Neural cell (in vitro differentiated cells): Measurements from ENCODE around the gene RIC1. TPM values are rescaled to one million over a fixed set of nuclear protein-coding genes. Genes with fewer than 3 reads are reported as not detected.

Experiments
- H2AFZ ChIP-seq: fragments of 200-600, 300-800 bp; sonication (generic), shearing (Covaris generic); 2 replicates; pipeline ENCODE4 v1.6.0; 2014; ENCODE audit warnings: low read depth, mild to moderate bottlenecking, antibody characterized with exemption, low read length, moderate library complexity
- H3F3A ChIP-seq: fragments of 200-600 bp; shearing (Covaris generic); 2 replicates; pipeline ENCODE4 v1.6.1; 2016; ENCODE audit warnings: mild to moderate bottlenecking, moderate library complexity, mixed read lengths, antibody characterized with exemption, low read length; ENCODE audit not compliant: insufficient read depth, poor library complexity, severe bottlenecking
- H3K27ac ChIP-seq: fragments of 200-600, 300-800 bp; sonication (generic), shearing (Covaris generic); 2 replicates; pipeline ENCODE4 v1.5.1; 2014; ENCODE audit warnings: mild to moderate bottlenecking, low read length, moderate library complexity
- H3K27me3 ChIP-seq: fragments of 300-800, 200-600 bp; sonication (generic), shearing (Covaris generic); 2 replicates; pipeline ENCODE4 v1.6.0; 2014; ENCODE audit warnings: mild to moderate bottlenecking, low read depth, low read length, moderate library complexity; ENCODE audit not compliant: insufficient read depth
- H3K36me3 ChIP-seq: fragments of 300-800, 200-600 bp; sonication (generic), shearing (Covaris generic); 2 replicates; pipeline ENCODE4 v1.5.1; 2014; ENCODE audit warnings: mild to moderate bottlenecking, antibody characterized with exemption, low read length, moderate library complexity; ENCODE audit not compliant: insufficient read depth
- H3K4me2 ChIP-seq: fragments of 300-800, 200-600 bp; sonication (generic), shearing (Covaris generic); 2 replicates; pipeline ENCODE4 v1.6.0; 2014; ENCODE audit warnings: mild to moderate bottlenecking, low read length
- H3K4me3 ChIP-seq: fragments of 300-800, 200-600 bp; sonication (generic), shearing (Covaris generic); 2 replicates; pipeline ENCODE4 v1.5.1; 2014; ENCODE audit warnings: mild to moderate bottlenecking, low read length, moderate library complexity
- H3K79me2 ChIP-seq: fragments of 200-600 bp; shearing (Covaris generic); replicated peaks from 2 replicates; pipeline ENCODE4 v1.6.0; 2014; ENCODE audit warnings: mild to moderate bottlenecking, low read length, moderate library complexity; ENCODE audit not compliant: insufficient read depth
- H3K9ac ChIP-seq: fragments of 300-800, 200-600 bp; sonication (generic), shearing (Covaris generic); 2 replicates; pipeline ENCODE4 v1.6.1; 2016; ENCODE audit warnings: mild to moderate bottlenecking, low read length, mixed read lengths
- H3K9me2 ChIP-seq: fragments of 200-600 bp; shearing (Covaris generic); 2 replicates; pipeline ENCODE4 v1.6.1; 2016; ENCODE audit warnings: mild to moderate bottlenecking, low read length, mixed read lengths; ENCODE audit not compliant: insufficient read depth
- H3K9me3 ChIP-seq: fragments of 200-600, 300-800 bp; sonication (generic), shearing (Covaris generic); 2 replicates; pipeline ENCODE4 v1.6.1; 2016; ENCODE audit warnings: mild to moderate bottlenecking, mixed run types, low read length, moderate library complexity, mixed read lengths
- H4K20me1 ChIP-seq: fragments of 200-600 bp; shearing (Covaris generic); 2 replicates; pipeline ENCODE4 v1.6.1; 2016; ENCODE audit warnings: mild to moderate bottlenecking, mixed run types; ENCODE audit not compliant: insufficient read depth
- EP300 ChIP-seq: fragments of 450-650 bp; conservative IDR thresholded peaks from 2 replicates; pipeline ENCODE4 v1.6.1; 2014; ENCODE audit warnings: antibody characterized with exemption, mild to moderate bottlenecking, moderate library complexity; ENCODE audit not compliant: poor library complexity, severe bottlenecking
- EZH2 ChIP-seq: fragments of 200-600, 300-800 bp; shearing (Covaris generic), sonication (generic); IDR thresholded peaks from 2 replicates; pipeline ENCODE4 v1.6.1; 2014; ENCODE audit warnings: antibody characterized with exemption, low read length, borderline replicate concordance, mild to moderate bottlenecking; ENCODE audit not compliant: insufficient read depth, poor library complexity, severe bottlenecking
- MXI1 ChIP-seq: fragments of 450-650 bp; conservative IDR thresholded peaks from 2 replicates; pipeline ENCODE4 v1.6.1; 2014; ENCODE audit warnings: antibody characterized with exemption, mild to moderate bottlenecking; ENCODE audit not compliant: poor library complexity, severe bottlenecking
- POLR2AphosphoS5 ChIP-seq: IDR thresholded peaks from 2 replicates; pipeline ENCODE4 v1.6.1; 2012
- RAD21 ChIP-seq: fragments of 450-650 bp; conservative IDR thresholded peaks from 2 replicates; pipeline ENCODE4 v1.6.1; 2014; ENCODE audit warnings: antibody characterized with exemption, mild to moderate bottlenecking, moderate library complexity
- SMC3 ChIP-seq: fragments of 450-650 bp; conservative IDR thresholded peaks from 2 replicates; pipeline ENCODE4 v1.6.1; 2014; ENCODE audit warnings: antibody characterized with exemption, mild to moderate bottlenecking, moderate library complexity; ENCODE audit not compliant: poor library complexity
- TAF1 ChIP-seq: IDR thresholded peaks from 2 replicates; pipeline ENCODE4 v1.6.1; 2012; ENCODE audit warnings: low read depth
- polyA plus RNA-seq: library from polyadenylated mRNA; depleted of rRNA; stranded (reverse); fragments of >200 nt; gene quantifications from 2 replicates; pipeline ENCODE4 v1.2.3, GENCODE V29; 2014
- TF ChIP-seq, protein P1 (sequence below): IDR thresholded peaks from 2 replicates; pipeline ENCODE4 v1.6.1; 2012; ENCODE audit warnings: borderline replicate concordance
- TF ChIP-seq, protein P2 (sequence below): fragments of 450-650 bp; IDR thresholded peaks from 2 replicates; pipeline ENCODE4 v1.5.1; 2014; ENCODE audit warnings: antibody characterized with exemption, mild to moderate bottlenecking, moderate library complexity; ENCODE audit not compliant: poor library complexity, severe bottlenecking

The RIC1 gene
- polyA plus RNA-seq, 1 donor from 2014 or later: 9.9 TPM

DNA sequence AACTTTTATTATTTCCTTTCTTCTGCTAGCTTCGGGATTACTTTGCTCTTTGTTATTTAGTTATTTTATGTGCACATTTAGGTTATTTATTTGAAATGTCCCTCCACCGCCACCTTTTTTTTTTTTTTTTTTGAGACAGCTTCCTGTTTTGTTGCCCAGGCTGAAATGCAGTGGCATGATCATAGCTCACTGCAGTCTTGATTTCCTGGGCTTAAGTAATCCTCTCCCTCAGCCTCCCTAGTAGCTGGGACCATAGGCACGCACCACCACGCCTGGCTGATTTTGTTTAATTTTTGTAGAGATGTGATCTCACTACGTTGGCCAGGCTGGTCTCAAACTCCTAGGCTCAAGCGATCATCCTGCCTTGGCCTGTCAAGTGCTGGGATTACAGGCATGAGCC is 38.5 kb downstream of the RIC1 start:
- H4K20me1 ChIP-seq: no peaks in the 10 kb centered on the region
- no peaks in the 10 kb centered on the region for H3K27me3 ChIP-seq
- peaks cover 12% of the 10 kb centered on the region for H3K79me2 ChIP-seq
- no peaks in the 10 kb centered on the region for H3F3A ChIP-seq
- no peak overlapping the region for H3K4me2 ChIP-seq
- H3K4me3 ChIP-seq: no peak overlapping the region
- peaks cover 3% of the 10 kb centered on the region for H3K9me3 ChIP-seq
- H3K9me2 ChIP-seq: no peaks in the 10 kb centered on the region
- H2AFZ ChIP-seq: no peak overlapping the region
- no peak overlapping the region for H3K9ac ChIP-seq
- TF ChIP-seq, protein P1, sequence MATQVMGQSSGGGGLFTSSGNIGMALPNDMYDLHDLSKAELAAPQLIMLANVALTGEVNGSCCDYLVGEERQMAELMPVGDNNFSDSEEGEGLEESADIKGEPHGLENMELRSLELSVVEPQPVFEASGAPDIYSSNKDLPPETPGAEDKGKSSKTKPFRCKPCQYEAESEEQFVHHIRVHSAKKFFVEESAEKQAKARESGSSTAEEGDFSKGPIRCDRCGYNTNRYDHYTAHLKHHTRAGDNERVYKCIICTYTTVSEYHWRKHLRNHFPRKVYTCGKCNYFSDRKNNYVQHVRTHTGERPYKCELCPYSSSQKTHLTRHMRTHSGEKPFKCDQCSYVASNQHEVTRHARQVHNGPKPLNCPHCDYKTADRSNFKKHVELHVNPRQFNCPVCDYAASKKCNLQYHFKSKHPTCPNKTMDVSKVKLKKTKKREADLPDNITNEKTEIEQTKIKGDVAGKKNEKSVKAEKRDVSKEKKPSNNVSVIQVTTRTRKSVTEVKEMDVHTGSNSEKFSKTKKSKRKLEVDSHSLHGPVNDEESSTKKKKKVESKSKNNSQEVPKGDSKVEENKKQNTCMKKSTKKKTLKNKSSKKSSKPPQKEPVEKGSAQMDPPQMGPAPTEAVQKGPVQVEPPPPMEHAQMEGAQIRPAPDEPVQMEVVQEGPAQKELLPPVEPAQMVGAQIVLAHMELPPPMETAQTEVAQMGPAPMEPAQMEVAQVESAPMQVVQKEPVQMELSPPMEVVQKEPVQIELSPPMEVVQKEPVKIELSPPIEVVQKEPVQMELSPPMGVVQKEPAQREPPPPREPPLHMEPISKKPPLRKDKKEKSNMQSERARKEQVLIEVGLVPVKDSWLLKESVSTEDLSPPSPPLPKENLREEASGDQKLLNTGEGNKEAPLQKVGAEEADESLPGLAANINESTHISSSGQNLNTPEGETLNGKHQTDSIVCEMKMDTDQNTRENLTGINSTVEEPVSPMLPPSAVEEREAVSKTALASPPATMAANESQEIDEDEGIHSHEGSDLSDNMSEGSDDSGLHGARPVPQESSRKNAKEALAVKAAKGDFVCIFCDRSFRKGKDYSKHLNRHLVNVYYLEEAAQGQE: no peak
- TF ChIP-seq EZH2: no peak
- no peak for TF ChIP-seq TAF1
- TF ChIP-seq RAD21: no peak
- H3K36me3 ChIP-seq: no peaks in the 10 kb centered on the region
- no peak overlapping the region for H3K27ac ChIP-seq

DNA sequence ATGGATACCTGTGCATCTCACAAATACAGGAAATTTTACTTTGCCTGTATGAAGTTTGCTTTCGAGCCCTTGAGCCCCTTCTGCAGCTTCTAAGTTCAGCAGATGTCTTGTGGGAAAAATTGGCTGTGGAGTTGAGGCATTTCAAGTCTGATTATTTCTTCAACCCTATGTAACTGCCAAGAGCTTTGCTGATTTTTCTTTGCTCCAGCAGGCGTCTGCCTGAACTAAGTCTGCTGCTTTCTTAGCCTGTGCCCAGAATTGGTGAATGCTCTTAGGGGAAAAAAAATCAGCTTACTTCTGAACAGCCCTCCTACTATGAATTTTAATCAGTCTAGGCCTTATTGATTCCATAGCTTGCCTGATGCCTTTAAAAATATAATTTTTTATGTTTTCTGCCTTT is 41.2 kb downstream of the RIC1 start:
- H4K20me1 ChIP-seq: no peaks in the 10 kb centered on the region
- no peak overlapping the region for H3K4me3 ChIP-seq
- peaks cover 5% of the 10 kb centered on the region for H3K79me2 ChIP-seq

More for the DNA sequence above, 41.2 kb downstream of the RIC1 start:
- Histone ChIP-seq H3F3A (no peaks in the 10 kb centered on the region), H3K27me3 (no peaks in the 10 kb centered on the region), H2AFZ (no peak overlapping the region), H3K9ac (no peak overlapping the region), H3K9me2 (no peaks in the 10 kb centered on the region), H3K4me2 (no peak overlapping the region), H3K27ac (no peak overlapping the region), H3K9me3 (no peaks in the 10 kb centered on the region), H3K36me3 (no peaks in the 10 kb centered on the region)
- TF ChIP-seq, protein P1: no peak
- TF ChIP-seq, protein P2, sequence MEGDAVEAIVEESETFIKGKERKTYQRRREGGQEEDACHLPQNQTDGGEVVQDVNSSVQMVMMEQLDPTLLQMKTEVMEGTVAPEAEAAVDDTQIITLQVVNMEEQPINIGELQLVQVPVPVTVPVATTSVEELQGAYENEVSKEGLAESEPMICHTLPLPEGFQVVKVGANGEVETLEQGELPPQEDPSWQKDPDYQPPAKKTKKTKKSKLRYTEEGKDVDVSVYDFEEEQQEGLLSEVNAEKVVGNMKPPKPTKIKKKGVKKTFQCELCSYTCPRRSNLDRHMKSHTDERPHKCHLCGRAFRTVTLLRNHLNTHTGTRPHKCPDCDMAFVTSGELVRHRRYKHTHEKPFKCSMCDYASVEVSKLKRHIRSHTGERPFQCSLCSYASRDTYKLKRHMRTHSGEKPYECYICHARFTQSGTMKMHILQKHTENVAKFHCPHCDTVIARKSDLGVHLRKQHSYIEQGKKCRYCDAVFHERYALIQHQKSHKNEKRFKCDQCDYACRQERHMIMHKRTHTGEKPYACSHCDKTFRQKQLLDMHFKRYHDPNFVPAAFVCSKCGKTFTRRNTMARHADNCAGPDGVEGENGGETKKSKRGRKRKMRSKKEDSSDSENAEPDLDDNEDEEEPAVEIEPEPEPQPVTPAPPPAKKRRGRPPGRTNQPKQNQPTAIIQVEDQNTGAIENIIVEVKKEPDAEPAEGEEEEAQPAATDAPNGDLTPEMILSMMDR: no peak
- TF ChIP-seq RAD21 (no peak), SMC3 (no peak), EZH2 (no peak), EP300 (no peak), TAF1 (no peak), MXI1 (no peak), POLR2AphosphoS5 (no peak)
